ENCODE measurements around the gene PSMA6.
"Not testable (repeated sequence)": the region's sequence is repeated elsewhere in the genome, so short reads cannot be mapped to it uniquely, and the experiment has no call there.

PSMA6 gene

GRCh38 chr14:35335388-35336092 lies 43.4 kb downstream of the PSMA6 start:
- no peak overlapping the region for H3K9ac ChIP-seq
- TF ChIP-seq CTCF (conservative IDR thresholded peaks at IDR 0.05; ENCODE audit: low read depth, low read length): no peak

GRCh38 chr14:35336171-35336493 lies 44.0 kb downstream of the PSMA6 start:
- H3K27me3 ChIP-seq (ENCODE audit: insufficient read depth, low read depth); H3K4me2 ChIP-seq; H3K79me2 ChIP-seq (ENCODE audit: insufficient read depth, low read depth); H3K27ac ChIP-seq; H3K36me3 ChIP-seq (ENCODE audit: insufficient read depth); H3K4me3 ChIP-seq (IDR thresholded peaks at IDR 0.05; ENCODE audit: insufficient read depth, low read depth, low read length); H4K20me1 ChIP-seq (ENCODE audit: insufficient read depth); H3K9ac ChIP-seq; H2AFZ ChIP-seq (ENCODE audit: low read depth); H3K4me1 ChIP-seq (ENCODE audit: low read depth, poor library complexity, severe bottlenecking): not testable (repeated sequence)

More at GRCh38 chr14:35335388-35336092, 43.4 kb downstream of the PSMA6 start:
- Histone ChIP-seq H3K27ac (no peak overlapping the region), H3K36me3 (ENCODE audit: insufficient read depth) (no peaks in the 10 kb centered on the region), H3K79me2 (ENCODE audit: insufficient read depth, low read depth) (no peaks in the 10 kb centered on the region), H3K4me3 (IDR thresholded peaks at IDR 0.05; ENCODE audit: insufficient read depth, low read depth, low read length) (no peak overlapping the region), H2AFZ (ENCODE audit: low read depth) (no peak overlapping the region), H4K20me1 (ENCODE audit: insufficient read depth) (no peaks in the 10 kb centered on the region), H3K4me1 (ENCODE audit: low read depth, poor library complexity, severe bottlenecking) (no peaks in the 10 kb centered on the region), H3K4me2 (no peak overlapping the region), H3K27me3 (ENCODE audit: insufficient read depth, low read depth) (no peaks in the 10 kb centered on the region)

GRCh38 chr14:35336494-35337268 lies 44.5 kb downstream of the PSMA6 start:
- no peaks in the 10 kb centered on the region for H3K79me2 ChIP-seq (ENCODE audit: insufficient read depth, low read depth)
- no peak overlapping the region for H3K27ac ChIP-seq
- no peaks in the 10 kb centered on the region for H3K36me3 ChIP-seq (ENCODE audit: insufficient read depth)
- H3K4me1 ChIP-seq (ENCODE audit: low read depth, poor library complexity, severe bottlenecking): peaks cover 9% of the 10 kb centered on the region
- H3K4me3 ChIP-seq (IDR thresholded peaks at IDR 0.05; ENCODE audit: insufficient read depth, low read depth, low read length): no peak overlapping the region
- no peak overlapping the region for H2AFZ ChIP-seq (ENCODE audit: low read depth)
- H3K4me2 ChIP-seq: no peak overlapping the region
- no peak for TF ChIP-seq CTCF (conservative IDR thresholded peaks at IDR 0.05; ENCODE audit: low read depth, low read length)
- H3K27me3 ChIP-seq (ENCODE audit: insufficient read depth, low read depth): no peaks in the 10 kb centered on the region
- no peaks in the 10 kb centered on the region for H4K20me1 ChIP-seq (ENCODE audit: insufficient read depth)
- no peak overlapping the region for H3K9ac ChIP-seq

- no peak overlapping the region for H3K9ac ChIP-seq
- H3K27me3 ChIP-seq (ENCODE audit: insufficient read depth, low read depth): no peaks in the 10 kb centered on the region
- peaks cover 17% of the 10 kb centered on the region for H3K4me1 ChIP-seq (ENCODE audit: low read depth, poor library complexity, severe bottlenecking)
- no peaks in the 10 kb centered on the region for H4K20me1 ChIP-seq (ENCODE audit: insufficient read depth)
- H3K27ac ChIP-seq: no peak overlapping the region
- H2AFZ ChIP-seq (ENCODE audit: low read depth): no peak overlapping the region
- H3K36me3 ChIP-seq (ENCODE audit: insufficient read depth): no peaks in the 10 kb centered on the region
- no peak overlapping the region for H3K4me2 ChIP-seq
- no peak overlapping the region for H3K4me3 ChIP-seq (IDR thresholded peaks at IDR 0.05; ENCODE audit: insufficient read depth, low read depth, low read length)
- no peak for TF ChIP-seq CTCF (conservative IDR thresholded peaks at IDR 0.05; ENCODE audit: low read depth, low read length)
- no peaks in the 10 kb centered on the region for H3K79me2 ChIP-seq (ENCODE audit: insufficient read depth, low read depth)
These were observed 45.4 kb downstream of the PSMA6 start for GRCh38 chr14:35337269-35338255.
